RWPE2 (cell line): Measurements from ENCODE around the gene IRF2.
"Not testable (repeated sequence)": the region's sequence is repeated elsewhere in the genome, so short reads cannot be mapped to it uniquely, and the experiment has no call there.

ENCODE experiments used
- ATAC-seq: fragments of 200-7000 bp; cut with Tn5 transposase; 3 replicates; pipeline ENCODE4 v1.9.1; 2021; ENCODE audit warnings: low read depth
- DNase-seq: peaks from one replicate; pipeline ENCODE4 v3.0.0-alpha.2; 2020; ENCODE audit warnings: low spot score
- H3K27ac ChIP-seq: fragments of 450-650 bp; 2 replicates; pipeline ENCODE4 v1.5.1; 2017; ENCODE audit warnings: mild to moderate bottlenecking; ENCODE audit not compliant: poor library complexity, severe bottlenecking
- H3K27me3 ChIP-seq: fragments of 250-450 bp; sonication (Bioruptor Pico); 2 replicates; pipeline ENCODE4 v1.5.1; 2021; ENCODE audit warnings: mild to moderate bottlenecking, moderate library complexity; ENCODE audit not compliant: insufficient read depth, poor library complexity, severe bottlenecking
- H3K36me3 ChIP-seq: fragments of 250-450 bp; sonication (Bioruptor Pico); 2 replicates; pipeline ENCODE4 v1.5.1; 2020; ENCODE audit warnings: low read depth, mild to moderate bottlenecking, moderate library complexity
- H3K4me1 ChIP-seq: fragments of 250-450 bp; sonication (Bioruptor Pico); 2 replicates; pipeline ENCODE4 v1.5.1; 2021; ENCODE audit warnings: mild to moderate bottlenecking, moderate library complexity; ENCODE audit not compliant: insufficient read depth, poor library complexity, severe bottlenecking
- H3K4me3 ChIP-seq: fragments of 250-450 bp; sonication (Bioruptor Pico); 2 replicates; pipeline ENCODE4 v1.5.1; 2021; ENCODE audit warnings: mild to moderate bottlenecking, moderate library complexity; ENCODE audit not compliant: severe bottlenecking
- H3K9me3 ChIP-seq: fragments of 250-450 bp; sonication (Bioruptor Pico); 2 replicates; pipeline ENCODE4 v1.5.1; 2021; ENCODE audit warnings: mild to moderate bottlenecking, moderate library complexity; ENCODE audit not compliant: severe bottlenecking
- CTCF ChIP-seq: fragments of 450-650 bp; IDR thresholded peaks from one replicate; pipeline ENCODE4 v1.5.1; 2017; ENCODE audit warnings: mild to moderate bottlenecking, moderate library complexity; ENCODE audit not compliant: poor library complexity, severe bottlenecking

Gene IRF2

GRCh38 chr4:184384056-184384809, 90.1 kb downstream of the IRF2 start:
- Histone ChIP-seq H3K4me3 (peak overlapping the region; percentile 21), H3K36me3 (peaks cover 14% of the 10 kb centered on the region; the same call in 1 of the 2 replicates), H3K4me1 (peaks cover 25% of the 10 kb centered on the region), H3K9me3 (no peaks in the 10 kb centered on the region), H3K27ac (peak overlapping the region; percentile 94), H3K27me3 (no peaks in the 10 kb centered on the region)
- ATAC-seq (peak; percentile 84), DNase-seq (no peak)
- no peak for TF ChIP-seq CTCF

- Histone ChIP-seq H3K4me1 (peaks cover 25% of the 10 kb centered on the region), H3K27ac (peak overlapping the region; percentile 94), H3K9me3 (no peaks in the 10 kb centered on the region), H3K4me3 (peak overlapping the region; percentile 21), H3K36me3 (peaks cover 7% of the 10 kb centered on the region; the same call in 1 of the 2 replicates), H3K27me3 (no peaks in the 10 kb centered on the region)
- ATAC-seq (peak; percentile 88), DNase-seq (peak; percentile 83)
- no peak for TF ChIP-seq CTCF
Measured at GRCh38 chr4:184383497-184384055, 90.8 kb downstream of the IRF2 start.

GRCh38 chr4:184382189-184382846, 92.0 kb downstream of the IRF2 start:
- Histone ChIP-seq H3K27ac (peak overlapping the region; percentile 94), H3K9me3 (no peaks in the 10 kb centered on the region), H3K36me3 (no peaks in the 10 kb centered on the region), H3K4me1 (peaks cover 25% of the 10 kb centered on the region), H3K27me3 (no peaks in the 10 kb centered on the region), H3K4me3 (no peak overlapping the region)
- TF ChIP-seq CTCF, result no peak
- DNase-seq (no peak), ATAC-seq (no peak)

GRCh38 chr4:184380707-184381106, 93.6 kb downstream of the IRF2 start:
- Histone ChIP-seq H3K27ac (no peak overlapping the region), H3K36me3 (no peaks in the 10 kb centered on the region), H3K4me3 (no peak overlapping the region), H3K27me3 (no peaks in the 10 kb centered on the region), H3K4me1 (peaks cover 32% of the 10 kb centered on the region), H3K9me3 (no peaks in the 10 kb centered on the region)
- ATAC-seq, result no peak
- no peak for TF ChIP-seq CTCF
- no peak for DNase-seq

DNA sequence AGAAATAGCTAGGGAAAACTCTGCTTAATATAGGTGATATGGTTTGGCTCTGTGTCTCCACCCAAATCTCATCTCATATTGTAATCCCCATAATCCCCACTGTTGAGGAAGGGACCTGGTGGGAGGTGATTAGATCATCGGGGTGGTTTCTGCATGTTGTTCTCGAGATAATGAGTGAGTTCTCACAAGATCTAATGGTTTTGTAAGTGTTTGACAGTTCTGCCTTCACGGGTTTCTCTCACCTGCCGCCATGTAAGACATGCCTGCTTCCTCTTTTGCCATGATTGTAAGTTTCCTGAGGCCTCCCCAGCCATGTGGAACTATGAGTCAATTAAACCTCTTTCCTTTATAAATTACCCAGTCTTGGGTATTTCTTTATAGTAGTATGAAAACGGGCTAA, 94.1 kb downstream of the IRF2 start:
- H3K9me3 ChIP-seq, H3K4me3 ChIP-seq, H3K36me3 ChIP-seq, DNase-seq, H3K27me3 ChIP-seq, H3K27ac ChIP-seq, ATAC-seq: not testable (repeated sequence)
- peaks cover 33% of the 10 kb centered on the region for H3K4me1 ChIP-seq
